B cell (primary cell): ENCODE measurements around the gene FANCD2.

Experiments
- CTCF ChIP-seq: fragments of 200-600 bp; IDR thresholded peaks from one replicate; pipeline ENCODE4 v1.8.0; 2022; ENCODE audit warnings: antibody characterized with exemption, mild to moderate bottlenecking
- EZH2 ChIP-seq: IDR thresholded peaks from 2 replicates; pipeline ENCODE4 v1.6.1; 2012; ENCODE audit warnings: borderline replicate concordance, low read depth, mild to moderate bottlenecking, moderate library complexity, low read length; ENCODE audit not compliant: insufficient read depth, poor library complexity, severe bottlenecking

GRCh38 chr3:10007126-10007782, 19.0 kb upstream of the FANCD2 start:
- TF ChIP-seq CTCF (no peak), EZH2 (no peak)
